C4-2B (cell line): ENCODE results near the gene FRMD5.

Source experiments
- ZFX ChIP-seq: fragments of 450-650 bp; IDR thresholded peaks from 2 replicates; pipeline ENCODE4 v1.6.1; 2017
- TF ChIP-seq, protein P1 (sequence below): fragments of 450-650 bp; conservative IDR thresholded peaks from 2 replicates; pipeline ENCODE4 v1.5.1; 2017; ENCODE audit warnings: mild to moderate bottlenecking

DNA sequence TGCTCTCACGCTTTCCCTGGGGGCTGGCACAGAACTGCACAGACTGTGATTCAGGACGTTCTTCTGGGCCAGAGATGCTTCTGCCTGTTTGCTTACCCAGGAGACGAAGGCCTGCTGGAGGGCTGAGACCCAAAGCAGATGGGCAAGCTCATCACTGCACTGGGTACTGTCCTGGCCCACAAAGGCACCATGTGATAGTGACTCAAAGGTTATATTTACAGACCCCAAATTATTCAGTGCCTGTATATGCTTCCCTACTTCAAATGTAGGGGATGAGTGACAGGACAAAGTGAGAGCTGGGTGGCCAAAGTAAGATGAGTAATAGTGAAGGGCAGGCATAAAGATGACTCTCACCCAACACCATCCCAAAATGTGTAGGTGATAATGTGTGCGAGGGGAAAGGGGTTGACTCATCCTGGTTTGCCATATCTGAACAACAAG, 240.9 kb downstream of the FRMD5 start:
- TF ChIP-seq, protein P1, sequence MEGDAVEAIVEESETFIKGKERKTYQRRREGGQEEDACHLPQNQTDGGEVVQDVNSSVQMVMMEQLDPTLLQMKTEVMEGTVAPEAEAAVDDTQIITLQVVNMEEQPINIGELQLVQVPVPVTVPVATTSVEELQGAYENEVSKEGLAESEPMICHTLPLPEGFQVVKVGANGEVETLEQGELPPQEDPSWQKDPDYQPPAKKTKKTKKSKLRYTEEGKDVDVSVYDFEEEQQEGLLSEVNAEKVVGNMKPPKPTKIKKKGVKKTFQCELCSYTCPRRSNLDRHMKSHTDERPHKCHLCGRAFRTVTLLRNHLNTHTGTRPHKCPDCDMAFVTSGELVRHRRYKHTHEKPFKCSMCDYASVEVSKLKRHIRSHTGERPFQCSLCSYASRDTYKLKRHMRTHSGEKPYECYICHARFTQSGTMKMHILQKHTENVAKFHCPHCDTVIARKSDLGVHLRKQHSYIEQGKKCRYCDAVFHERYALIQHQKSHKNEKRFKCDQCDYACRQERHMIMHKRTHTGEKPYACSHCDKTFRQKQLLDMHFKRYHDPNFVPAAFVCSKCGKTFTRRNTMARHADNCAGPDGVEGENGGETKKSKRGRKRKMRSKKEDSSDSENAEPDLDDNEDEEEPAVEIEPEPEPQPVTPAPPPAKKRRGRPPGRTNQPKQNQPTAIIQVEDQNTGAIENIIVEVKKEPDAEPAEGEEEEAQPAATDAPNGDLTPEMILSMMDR = no peak
- TF ChIP-seq ZFX = no peak
